DMS 273 (cell line): ENCODE data around the gene CENPK.
A peak's percentile ranks its signal among the peaks of the same experiment; 100 is the strongest.
"Not testable (repeated sequence)": the region's sequence is repeated elsewhere in the genome, so short reads cannot be mapped to it uniquely, and the experiment has no call there.

Source experiments
- DNase-seq: peaks from one replicate; lab custom pipeline; 2025; ENCODE audit not compliant: unreplicated experiment; lab: John Stamatoyannopoulos, UW

Gene CENPK

GRCh38 chr5:65508978-65509377, 54.0 kb downstream of the CENPK start:
- DNase-seq: no peak

GRCh38 chr5:65506961-65507360, 56.0 kb downstream of the CENPK start:
- DNase-seq: peak; percentile 63

GRCh38 chr5:65489119-65489518, 73.8 kb downstream of the CENPK start:
- DNase-seq: no peak

- DNase-seq: not testable (repeated sequence)
Observed at GRCh38 chr5:65488038-65488687, 74.8 kb downstream of the CENPK start.

DNA sequence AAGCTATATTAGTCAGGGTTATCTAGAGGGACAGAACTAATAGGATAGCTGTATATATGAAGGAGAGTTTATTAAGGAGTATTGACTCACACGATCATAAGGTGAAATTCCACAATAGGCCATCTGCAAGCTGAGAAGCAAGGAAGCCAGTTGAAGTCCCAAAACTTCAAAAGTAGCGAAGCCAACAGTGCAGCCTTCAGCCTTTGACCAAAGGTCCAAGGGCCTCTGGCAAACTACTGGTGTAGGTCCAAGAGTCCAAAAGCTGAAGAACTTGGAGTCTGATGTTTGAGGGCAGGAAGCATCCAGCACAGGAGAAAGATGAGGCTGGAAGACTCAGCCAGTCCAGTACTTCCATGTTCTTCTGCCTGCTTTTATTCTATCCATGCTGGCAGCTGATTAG, 76.2 kb downstream of the CENPK start:
- DNase-seq: not testable (repeated sequence)

- DNase-seq: no peak
Observed at GRCh38 chr5:65485405-65485804, 77.6 kb downstream of the CENPK start.

GRCh38 chr5:65483546-65484346, 79.2 kb downstream of the CENPK start:
- DNase-seq: peak; percentile 82

- peak; percentile 75 for DNase-seq
Observed at GRCh38 chr5:65482736-65483545, 80.0 kb downstream of the CENPK start.

- DNase-seq: peak; percentile 64
Observed at GRCh38 chr5:65482296-65482735, 80.7 kb downstream of the CENPK start.

- peak; percentile 97 for DNase-seq
Observed at GRCh38 chr5:65481635-65482295, 81.2 kb downstream of the CENPK start, which contains the start of gene ADAMTS6. ADAMTS6 (minus strand) TSS chr5:65481920; CDS start chr5:65473673, 8,247 bp downstream.

GRCh38 chr5:65481171-65481581, 81.8 kb downstream of the CENPK start:
- peak; percentile 40 for DNase-seq

- DNase-seq: peak; percentile 82
Observed at GRCh38 chr5:65480306-65480865, 82.6 kb downstream of the CENPK start.

GRCh38 chr5:65479527-65479926, 83.4 kb downstream of the CENPK start:
- no peak for DNase-seq

DNA sequence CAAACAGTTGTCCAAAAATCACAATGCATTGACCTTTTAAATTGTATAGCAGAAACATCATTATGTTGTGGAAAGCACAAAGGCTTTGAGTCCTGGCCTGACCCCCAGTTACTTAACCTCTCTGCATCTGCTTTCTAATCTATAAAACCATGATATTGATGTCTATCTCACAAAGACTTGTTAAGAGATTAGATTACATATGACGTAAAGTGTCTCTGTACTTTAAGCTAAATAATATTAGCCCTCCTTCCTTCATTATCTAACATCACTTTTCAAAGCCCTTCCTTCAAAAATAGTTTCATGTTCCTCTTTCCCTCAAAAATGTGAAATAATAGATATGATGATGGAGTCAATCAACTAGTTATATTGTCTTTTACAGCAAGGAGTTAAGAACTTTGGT, 84.6 kb downstream of the CENPK start:
- DNase-seq: no peak

- DNase-seq: no peak
Observed at GRCh38 chr5:65475895-65476294, 87.1 kb downstream of the CENPK start.

DNA sequence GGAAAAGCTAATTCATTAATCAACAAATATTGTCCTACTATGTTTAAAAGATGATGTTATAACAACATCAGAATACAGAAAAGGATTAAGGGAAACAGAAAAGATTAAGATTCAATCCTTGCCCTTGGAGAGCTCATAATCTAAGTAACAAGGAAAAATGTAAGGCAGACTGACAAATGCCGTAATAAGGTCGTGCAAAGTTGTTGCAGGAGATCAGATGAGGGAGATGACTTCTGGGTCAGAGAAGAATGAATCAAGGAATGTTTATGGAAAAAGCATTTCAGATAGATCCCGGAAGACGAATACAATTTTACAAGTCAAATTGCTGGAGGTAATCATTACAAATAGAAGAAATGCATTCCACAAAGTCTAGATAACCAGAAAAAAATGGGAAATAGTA, 87.6 kb downstream of the CENPK start:
- no peak for DNase-seq

DNA sequence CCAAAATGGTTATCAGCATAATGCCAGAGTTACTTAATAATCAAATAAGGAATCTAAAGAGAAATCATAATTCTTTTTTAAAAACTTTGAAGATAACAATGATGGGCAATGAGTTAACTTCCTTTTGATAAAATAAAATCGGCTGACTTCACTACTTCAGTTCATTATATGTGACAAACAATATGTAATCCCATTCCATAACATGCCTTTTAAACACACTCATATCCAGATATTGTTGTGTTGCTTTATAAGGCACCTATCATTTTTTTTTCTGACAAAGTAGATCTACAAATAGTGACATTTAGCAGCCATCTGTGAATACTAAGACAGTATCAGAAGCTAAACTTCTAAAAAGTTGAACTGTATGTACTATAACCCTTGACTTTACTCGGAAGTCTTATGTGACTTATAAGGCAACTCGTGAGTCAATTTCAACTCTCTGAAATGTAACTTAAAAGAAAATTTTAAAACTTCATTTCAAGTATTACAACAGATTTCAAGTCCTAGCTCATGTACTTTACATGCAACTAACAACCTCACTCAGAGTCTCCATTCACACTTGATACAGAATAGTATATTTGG, 88.7 kb downstream of the CENPK start:
- DNase-seq: no peak

DNA sequence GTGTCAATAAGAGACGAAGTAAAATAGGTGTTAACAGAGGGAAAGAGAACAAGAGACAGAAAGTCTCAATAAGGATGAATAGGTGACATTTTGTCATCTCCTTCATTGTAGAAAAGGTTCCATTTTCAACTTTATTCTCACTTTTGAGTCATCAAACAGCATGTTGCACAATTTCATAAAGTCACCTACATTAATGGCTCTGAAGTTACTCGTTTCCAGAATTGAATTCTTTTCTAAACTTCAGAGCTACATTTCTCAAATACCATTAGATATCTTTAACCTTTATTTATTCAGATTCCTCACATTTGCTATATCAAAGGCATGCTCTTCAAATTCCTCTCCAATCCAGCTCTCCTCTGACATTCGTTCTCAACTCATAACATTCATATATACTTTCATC, 94.3 kb downstream of the CENPK start:
- DNase-seq: no peak
